ENCODE results near the gene ZNF221.

The ZNF221 gene

GRCh38 chr19:43913383-43913782 is 37.6 kb upstream of the ZNF221 start:
- TF ChIP-seq CTCF (IDR thresholded peaks at IDR 0.05) = no peak

- TF ChIP-seq CTCF (IDR thresholded peaks at IDR 0.05) = no peak
These were observed 37.0 kb upstream of the ZNF221 start for GRCh38 chr19:43914051-43914450.

DNA sequence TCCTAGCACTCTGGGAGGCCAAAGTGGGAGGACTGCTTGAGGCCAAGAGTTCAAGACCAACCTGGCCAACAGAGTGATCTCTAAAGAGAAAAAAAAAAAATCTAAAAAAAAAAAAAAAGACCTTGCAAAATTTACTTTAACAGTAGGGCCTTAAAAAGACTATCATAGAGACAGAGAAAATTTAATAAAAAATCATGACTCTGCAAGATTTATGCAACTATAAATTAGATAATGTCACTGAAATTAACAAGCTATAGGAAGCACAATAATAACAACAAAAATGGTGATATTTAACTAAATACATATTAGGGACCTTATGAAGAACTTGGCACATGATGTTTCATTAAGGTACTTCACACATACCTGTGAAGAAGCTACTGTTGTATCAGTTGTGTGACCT is 27.2 kb upstream of the ZNF221 start:
- no peak for TF ChIP-seq CTCF (IDR thresholded peaks at IDR 0.05)

DNA sequence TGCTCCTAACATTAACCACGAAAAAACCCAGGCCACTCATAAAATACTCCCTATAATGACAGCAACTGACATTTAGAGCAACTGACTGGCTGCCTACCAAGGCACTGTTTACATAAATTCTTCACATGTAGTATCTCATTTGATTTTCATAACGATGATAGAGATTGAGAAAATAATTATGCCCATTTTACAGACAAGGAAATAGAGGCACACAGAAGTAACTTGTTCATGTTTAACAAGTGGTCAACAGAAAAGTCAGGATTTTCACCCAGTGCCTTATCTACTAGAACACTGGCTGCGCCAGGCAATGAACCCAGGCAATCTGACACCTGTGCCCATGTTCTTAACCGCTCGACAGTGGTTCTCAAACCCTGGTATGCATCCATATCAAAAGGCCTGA is 22.2 kb upstream of the ZNF221 start:
- TF ChIP-seq CTCF (IDR thresholded peaks at IDR 0.05) = no peak

- no peak for TF ChIP-seq CTCF (IDR thresholded peaks at IDR 0.05)
These were observed 16.7 kb upstream of the ZNF221 start for GRCh38 chr19:43934055-43934984.

DNA sequence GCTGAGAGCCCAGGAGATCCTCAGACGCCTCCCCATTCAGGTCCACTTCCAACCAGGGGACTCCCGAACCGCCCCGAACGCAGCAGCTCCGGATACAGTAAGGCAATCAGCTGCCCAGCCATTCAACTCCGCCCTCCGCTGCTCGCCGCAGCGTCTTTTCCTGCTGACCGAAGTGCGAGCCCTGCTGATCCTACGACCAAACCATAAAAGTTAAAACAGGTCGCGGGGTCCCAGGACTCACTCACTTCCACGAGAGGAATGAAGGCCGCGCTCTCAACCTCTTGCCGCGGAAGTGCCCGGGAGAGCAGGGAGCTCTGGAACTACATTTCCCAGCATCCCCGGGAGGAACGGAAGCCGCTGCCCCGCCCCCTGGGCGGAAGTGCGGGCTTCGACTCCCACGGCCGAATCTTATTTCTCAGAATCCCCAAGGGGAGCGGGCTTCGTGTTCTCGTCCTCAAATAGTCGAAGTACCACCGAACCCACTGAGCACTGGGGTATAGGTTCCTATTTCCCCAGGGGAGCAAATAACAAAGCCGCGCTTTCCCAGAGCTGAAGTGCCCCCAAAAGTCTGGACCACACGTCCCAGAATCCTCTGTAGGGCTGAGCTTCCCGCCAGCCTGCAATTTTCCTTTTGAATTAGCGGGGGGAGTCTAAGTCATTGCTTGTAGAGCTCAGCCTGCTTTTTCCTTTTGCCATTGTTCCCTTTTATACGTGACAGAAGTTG is 15.9 kb upstream of the ZNF221 start, which contains the start of gene ZNF45:
Gene ZNF45 (minus strand): TSS at position 298 of the 724 bp plus-strand sequence. CDS start 13,097 bp downstream, outside the sequence.
- TF ChIP-seq CTCF (IDR thresholded peaks at IDR 0.05) = no peak

DNA sequence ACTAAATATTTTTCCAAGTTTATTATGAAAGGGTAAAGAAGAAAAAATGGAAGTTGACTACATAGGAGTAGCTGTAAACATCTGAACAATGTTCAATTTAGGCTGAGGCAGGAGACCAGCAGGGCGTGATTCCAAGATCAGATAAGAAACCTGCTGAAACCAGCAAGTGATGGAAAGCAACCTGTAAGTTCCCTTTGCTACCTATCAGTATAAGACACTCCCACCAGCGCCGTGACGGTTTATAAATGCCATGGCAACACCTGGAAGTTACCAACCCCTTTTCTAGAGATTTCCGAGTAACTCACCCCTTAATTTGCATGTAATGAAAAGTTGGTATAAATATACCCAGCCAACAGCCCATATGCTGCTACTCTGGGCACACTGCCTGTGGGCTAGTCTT is 14.8 kb upstream of the ZNF221 start:
- TF ChIP-seq CTCF (IDR thresholded peaks at IDR 0.05) = no peak

Data from LNCAP (cell line).